ENCODE measurements around the gene MEN1.
A peak's percentile ranks its signal among the peaks of the same experiment; 100 is the strongest.
"Not testable (repeated sequence)": the region's sequence is repeated elsewhere in the genome, so short reads cannot be mapped to it uniquely, and the experiment has no call there.

The MEN1 gene

DNA sequence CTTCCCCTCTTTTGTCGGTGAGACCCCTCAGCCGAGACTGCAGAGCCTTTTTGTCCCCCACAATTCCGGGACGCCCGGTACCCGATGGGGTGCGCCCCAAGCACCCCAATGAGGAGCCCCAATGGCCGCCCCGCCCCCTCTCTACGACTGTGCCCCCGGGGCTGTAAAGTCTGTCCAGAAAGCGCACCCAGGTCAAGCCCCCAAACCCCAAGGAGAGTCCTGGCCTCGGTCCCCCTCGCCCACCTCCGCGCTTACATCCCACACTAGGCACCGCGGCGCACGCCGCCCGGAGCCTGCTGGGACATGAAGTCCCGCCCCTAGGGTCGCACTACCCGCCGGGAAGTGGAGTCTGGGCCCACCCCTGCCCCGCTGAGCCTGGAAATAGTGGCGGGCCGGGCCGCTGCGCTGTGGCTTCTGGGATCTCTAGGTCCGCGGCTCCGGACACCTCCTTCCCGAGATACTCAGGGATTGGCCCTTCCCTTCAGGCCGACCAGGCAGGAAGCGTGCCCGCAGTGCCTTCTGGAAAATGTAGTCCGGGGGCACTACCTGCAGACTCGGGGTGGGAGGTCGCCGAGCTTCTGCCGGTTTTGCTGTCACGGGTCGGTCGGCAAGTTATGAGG lies at the start of gene MEN1:
MEN1 (minus strand) TSS at position 281 of the 620 bp plus-strand sequence. CDS start 442 bp downstream, outside the sequence.
- peak; percentile 96 for DNase-seq

DNA sequence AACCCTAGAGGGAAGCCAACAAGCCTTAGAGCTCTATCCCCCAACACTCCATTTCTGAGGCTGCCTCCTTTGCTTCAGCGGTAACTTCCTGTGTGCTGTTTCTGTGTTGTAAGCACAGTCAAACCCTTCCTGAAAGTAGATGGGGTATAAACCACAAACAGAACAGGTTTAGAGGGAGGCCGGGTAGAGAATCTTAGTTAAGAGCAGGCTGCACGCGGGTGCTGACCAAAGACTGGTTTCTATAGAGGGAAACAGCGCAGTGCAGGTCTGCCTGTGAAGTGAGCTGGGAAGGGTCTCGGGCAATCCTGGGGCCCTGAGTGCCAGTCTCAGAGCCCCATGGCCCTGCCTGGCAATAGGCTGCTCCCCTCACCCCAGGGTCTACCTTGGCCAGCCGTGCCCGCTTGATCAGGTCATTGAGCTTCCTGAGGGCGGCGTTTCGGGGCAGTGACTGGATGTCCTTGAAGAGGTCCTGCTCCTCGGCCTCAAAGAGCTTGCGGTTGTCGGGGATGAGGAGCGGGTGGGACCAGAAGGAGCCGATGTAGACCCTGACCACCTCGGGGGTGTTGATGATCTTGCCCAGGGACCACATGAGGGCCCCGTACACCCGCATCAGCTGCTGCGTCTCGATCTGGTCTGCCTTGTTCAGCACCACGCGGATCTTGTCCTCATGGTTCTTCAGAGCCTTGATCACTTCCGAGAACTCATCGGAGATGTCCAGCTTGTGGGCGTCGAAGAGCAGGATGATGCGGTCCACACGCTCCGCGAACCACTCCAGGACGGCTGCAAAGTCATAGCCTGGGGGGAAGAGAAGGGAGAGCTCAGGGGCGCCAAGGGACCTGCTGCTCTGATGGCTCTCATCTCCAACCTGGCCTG lies 49.4 kb upstream of the MEN1 start:
- DNase-seq: no peak

- DNase-seq: no peak
Measured at GRCh38 chr11:64858467-64859263, 48.3 kb upstream of the MEN1 start.

- no peak for DNase-seq
Measured at GRCh38 chr11:64857485-64857884, 47.1 kb upstream of the MEN1 start.

GRCh38 chr11:64856382-64857227 lies 46.3 kb upstream of the MEN1 start:
- DNase-seq: no peak

DNA sequence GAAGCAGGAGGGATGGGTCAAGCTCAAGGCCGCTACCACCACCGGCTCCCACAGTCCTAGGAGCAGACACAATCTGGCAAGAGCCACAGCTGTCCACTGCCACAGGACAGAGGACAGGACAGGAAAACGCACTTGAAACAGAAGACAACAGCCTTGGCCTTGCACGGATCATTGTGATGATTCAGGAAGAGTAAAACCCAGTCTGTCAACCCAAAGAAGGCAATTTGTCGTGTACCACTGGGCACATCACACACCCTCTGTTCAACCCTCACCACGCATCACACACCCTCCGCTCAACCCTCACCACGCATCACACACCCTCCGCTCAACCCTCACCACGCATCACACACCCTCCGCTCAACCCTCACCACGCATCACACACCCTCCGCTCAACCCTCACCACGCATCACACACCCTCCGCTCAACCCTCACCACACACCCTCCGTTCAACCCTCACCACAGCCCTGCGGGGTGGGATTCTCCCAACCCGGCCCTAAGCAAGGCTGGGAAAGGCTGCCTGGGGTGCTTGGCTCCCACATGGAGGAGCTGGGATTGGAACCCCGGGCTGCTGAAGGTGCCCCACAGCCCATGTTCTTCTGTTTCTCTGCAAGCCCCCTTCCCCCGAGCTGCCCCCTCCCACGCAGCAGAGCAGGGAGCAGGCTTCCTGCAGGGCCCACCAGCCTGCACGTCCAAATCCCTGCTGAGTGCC lies 45.4 kb upstream of the MEN1 start:
- no peak for DNase-seq

- no peak for DNase-seq
Measured at GRCh38 chr11:64854534-64855502, 44.5 kb upstream of the MEN1 start.

GRCh38 chr11:64854157-64854533 lies 43.8 kb upstream of the MEN1 start:
- no peak for DNase-seq

DNA sequence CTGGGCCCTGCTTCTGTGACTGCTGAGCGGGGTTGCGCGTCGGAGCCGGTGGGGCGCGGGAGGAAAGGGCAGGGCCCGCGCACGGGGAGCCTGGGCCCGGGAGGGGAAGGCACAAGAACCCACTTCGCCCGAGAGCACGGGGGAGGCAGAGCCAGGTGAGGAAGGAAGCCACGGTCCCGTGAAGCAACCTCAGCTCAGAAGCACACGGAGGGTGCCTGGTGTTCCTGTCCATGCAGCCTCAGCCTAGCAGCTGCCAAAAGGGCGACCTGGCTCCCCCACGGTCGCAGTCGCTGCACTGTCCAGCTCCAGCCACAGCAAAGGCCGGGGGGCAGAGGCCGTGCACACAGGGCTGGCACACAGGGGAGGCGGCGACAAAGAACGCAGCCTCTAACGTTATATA lies 43.4 kb upstream of the MEN1 start:
- no peak for DNase-seq

GRCh38 chr11:64852804-64853509 lies 42.6 kb upstream of the MEN1 start:
- DNase-seq: no peak

GRCh38 chr11:64851831-64852351 lies 41.5 kb upstream of the MEN1 start:
- no peak for DNase-seq

DNA sequence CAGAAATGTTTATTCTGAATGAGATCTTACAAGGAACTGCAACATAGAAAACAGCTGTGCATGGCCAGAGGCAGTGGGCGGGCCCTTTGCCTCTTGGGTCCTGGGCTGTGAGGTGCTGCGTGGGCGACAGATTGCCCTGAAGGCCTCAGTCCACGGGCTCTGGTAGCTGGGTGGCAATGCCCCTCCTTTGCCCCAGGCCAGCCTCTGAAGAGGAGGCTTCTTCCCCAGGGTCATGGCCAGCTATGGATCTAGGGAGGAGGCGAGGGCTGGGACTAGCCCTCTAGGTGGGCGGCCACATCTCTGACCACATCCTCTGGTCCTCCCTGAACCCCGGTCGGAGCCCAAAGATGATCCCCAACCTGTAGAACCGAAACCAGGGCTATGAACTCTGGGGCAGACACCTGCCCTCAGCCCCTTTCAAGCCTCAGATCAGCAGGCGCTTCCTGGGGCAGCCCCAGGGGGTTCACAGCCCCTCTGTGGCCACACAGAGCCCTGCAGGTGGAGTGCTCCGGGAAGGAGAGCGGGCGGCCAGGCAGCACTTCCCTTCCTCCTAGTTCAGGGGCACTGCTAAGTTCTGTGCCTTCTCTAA lies 40.7 kb upstream of the MEN1 start:
- no peak for DNase-seq

- no peak for DNase-seq
Measured at GRCh38 chr11:64849598-64850356, 39.4 kb upstream of the MEN1 start.

DNA sequence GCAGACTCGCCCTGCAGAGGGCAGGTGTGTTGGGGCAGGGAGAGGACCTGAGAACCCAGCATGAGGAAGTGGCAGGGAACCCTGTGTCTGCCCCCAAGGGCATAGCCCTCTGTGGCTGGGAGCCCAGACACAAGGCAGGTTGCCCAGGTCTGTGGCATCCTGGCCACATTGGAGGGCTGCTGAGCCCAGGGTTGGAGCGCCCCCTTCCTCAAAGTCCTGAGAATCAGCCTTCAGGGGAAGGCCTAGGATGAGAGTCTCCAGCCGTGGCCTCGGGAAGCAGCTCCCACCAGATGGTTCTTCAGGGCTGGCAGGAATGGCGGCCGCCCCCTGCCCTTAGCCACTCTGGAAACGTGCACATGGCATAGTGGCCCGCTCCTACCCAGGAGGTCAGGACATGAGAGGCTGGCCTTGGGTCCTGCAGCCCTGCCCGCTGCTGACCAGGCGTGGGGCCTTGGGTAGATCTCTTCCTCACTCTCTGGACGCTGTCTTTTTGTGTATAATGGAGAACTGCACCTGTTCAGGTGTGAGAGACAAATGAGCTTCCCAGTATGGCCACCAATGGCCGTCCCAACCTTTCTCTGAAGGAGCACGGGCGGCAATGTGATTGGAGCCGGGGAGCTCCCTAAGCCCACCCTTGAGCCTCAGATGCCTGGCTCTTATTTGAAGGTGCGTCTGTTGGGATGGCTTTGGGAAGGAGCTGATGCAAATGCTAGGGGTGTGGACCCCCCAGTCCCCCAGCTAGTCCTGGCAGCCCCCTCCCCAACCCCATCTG lies 38.7 kb upstream of the MEN1 start:
- no peak for DNase-seq

- DNase-seq: no peak
Measured at GRCh38 chr11:64848214-64848825, 38.0 kb upstream of the MEN1 start.

DNA sequence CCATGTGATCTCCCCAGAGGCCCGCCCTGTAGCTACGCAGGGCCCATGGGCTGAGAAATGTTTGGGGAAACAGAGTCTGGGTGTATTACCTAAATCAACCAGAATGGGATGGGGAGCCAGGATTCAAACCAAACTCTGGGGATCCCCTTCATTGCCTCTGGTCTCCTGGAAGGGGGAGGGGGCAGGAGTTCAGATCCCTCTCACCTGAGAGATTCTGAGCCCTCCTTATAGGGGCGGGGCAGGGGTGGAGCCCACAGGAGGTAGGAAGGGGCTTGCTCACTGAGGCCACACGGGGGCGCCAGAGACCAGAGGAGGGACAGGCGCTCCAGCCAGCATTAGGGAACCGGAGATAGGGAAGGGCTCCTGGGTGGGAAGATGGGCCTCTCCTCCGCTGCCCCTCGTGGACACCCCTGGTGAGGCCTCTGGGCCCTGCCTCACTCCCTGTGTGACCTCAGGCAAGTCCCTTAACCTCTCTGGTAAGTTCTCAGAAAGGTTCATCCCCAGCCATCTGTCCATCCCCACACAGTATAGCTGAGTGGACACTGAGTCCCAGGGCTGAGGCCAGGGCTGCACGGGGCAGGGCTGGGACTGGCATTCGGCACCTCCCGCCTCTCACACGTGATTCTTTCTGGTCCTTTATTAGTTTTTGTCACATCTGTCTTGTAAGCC lies 36.8 kb upstream of the MEN1 start:
- peak; percentile 94 for DNase-seq

- not testable (repeated sequence) for DNase-seq
Measured at GRCh38 chr11:64845776-64846129, 35.4 kb upstream of the MEN1 start.
